ENCODE measurements around the gene CYP2W1.

DNA sequence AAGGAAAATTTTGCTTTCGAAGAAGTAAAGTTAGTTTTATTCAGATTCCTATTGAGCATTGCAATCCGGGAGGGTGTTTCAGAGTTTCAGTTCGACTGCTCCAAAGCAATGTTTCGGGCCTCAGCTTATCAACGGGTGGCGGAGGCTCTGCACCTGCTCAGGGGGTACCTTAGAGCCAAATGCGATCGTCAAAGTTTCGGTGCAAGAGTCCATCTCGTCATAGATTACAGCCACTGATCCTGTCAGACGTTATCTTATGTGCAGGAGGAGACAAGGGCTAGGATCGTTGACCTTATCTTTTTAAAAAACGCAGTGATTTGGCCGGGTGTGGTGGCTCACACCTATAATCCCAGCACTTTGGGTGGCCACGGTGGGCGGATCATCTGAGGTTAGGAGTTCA, 3.8 kb upstream of the CYP2W1 start:
- TF ChIP-seq CTCF (IDR thresholded peaks at IDR 0.05; ENCODE audit: insufficient read depth, low read depth, low read length) = no peak
- TF ChIP-seq EZH2 (IDR thresholded peaks at IDR 0.05; ENCODE audit: insufficient read depth, low read length) = no peak
